HL-60/S4 treated with phorbol 12-myristate 13-acetate at 8.2 ng/mL for 4 days and 3 days (cell line): ENCODE data around the gene GLS.

Source experiments
- in situ Hi-C: fragments of 300-500 bp; cut with MboI; formaldehyde crosslinking; loops from 2 replicates; pipeline ENCODE4 v1.15.0; 2022; ENCODE audit warnings: low sequenced_read_pairs

GLS gene

GRCh38 chr2:191010887-191011885 lies 130.6 kb downstream of the GLS start:
- in situ Hi-C loops: no loop called here

GRCh38 chr2:191012346-191012745 lies 131.7 kb downstream of the GLS start:
- in situ Hi-C loops: no loop called here

GRCh38 chr2:191012845-191013681 lies 132.4 kb downstream of the GLS start:
- in situ Hi-C loops: no loop called here

DNA sequence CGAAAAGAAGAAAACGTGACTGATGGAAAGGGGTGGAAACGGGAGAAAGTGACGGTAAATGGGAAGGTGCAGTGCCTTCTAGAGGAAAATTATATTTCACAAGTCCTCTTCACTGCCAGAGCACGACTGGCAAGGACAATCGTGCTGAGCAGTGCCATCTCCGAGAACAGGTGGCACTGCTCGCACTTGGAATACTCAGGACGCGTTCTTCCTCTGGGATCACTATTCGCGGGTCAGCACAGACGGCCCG lies 133.0 kb downstream of the GLS start:
- in situ Hi-C loops: no loop called here

DNA sequence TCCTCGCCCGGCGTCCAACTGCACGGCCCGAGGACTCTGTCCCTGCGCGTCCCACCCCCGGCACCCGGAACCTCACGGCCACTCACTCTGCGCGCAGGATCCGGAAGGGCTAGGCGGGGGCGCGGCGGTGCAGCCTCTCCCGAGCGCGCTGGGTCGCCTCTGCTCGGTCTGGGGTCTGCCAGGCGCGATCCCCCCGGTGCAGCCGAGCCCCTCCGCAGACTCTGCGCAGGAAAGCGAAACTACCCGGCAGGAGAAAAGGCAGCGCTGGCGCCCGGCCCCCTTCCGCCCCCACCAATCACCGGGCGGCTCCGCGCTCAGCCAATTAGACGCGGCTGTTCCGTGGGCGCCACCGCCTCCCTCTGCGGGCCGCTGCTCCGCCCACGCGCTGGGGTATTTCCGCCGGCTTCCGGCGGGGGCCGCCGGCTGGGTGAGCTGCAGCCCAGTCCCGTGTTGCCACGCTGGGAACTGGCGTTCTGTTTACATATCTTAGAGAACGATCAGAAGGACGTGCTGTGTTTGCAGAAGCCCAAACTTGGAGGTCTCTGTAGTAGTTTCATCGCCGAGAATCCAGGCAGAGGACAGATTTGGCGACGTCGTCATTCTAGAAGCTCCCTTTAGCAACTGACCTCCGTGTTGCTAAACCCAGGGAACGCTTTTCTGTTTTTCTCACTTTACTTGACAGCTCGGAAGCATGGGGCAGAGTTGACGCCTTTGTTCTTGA lies 133.5 kb downstream of the GLS start, which contains the start of gene STAT1:
STAT1 (minus strand) TSS at position 240 of the 721 bp plus-strand sequence. CDS start 4,168 bp downstream, outside the sequence.
- in situ Hi-C loops: no loop called here

- in situ Hi-C loops: no loop called here
Measured at GRCh38 chr2:191014653-191015020, 134.0 kb downstream of the GLS start.
